ENCODE data around the gene PRKCH. TPM values are rescaled to one million over a fixed set of nuclear protein-coding genes. Genes with fewer than 3 reads are reported as not detected.

Gene PRKCH
- total RNA-seq, 1 experiment from 2014 or later: 5.2 TPM

GRCh38 chr14:61559641-61560201, 238.3 kb downstream of the PRKCH start:
- Mint-ChIP-seq H3K36me3 (ENCODE audit: insufficient read depth in 1 of 3, low read depth in 3 of 3) (peaks cover 0 to 3% (median 0%) of the 10 kb centered on the region in 3 experiments; a peak in 1 of 7 replicates), H3K27ac (no peak overlapping the region), H3K27me3 (ENCODE audit: low read depth) (peaks cover 8% of the 10 kb centered on the region), H3K4me1 (peaks cover 29 to 40% of the 10 kb centered on the region in 2 experiments), H3K9me3 (no peaks in the 10 kb centered on the region; a peak in 1 of 5 replicates), H3K4me3 (no peak overlapping the region)
- Histone ChIP-seq H3K79me2 (ENCODE audit: insufficient read depth, low read length) (no peaks in the 10 kb centered on the region), H3T11ph (ENCODE audit: low read length) (no peak overlapping the region), H3K23me2 (ENCODE audit: insufficient read length, low read depth, low read length, poor library complexity, severe bottlenecking) (no peaks in the 10 kb centered on the region), H2BK12ac (ENCODE audit: insufficient read length, low read depth, low read length) (no peak overlapping the region), H3K27ac (ENCODE audit: insufficient read length, low read depth, low read length) (no peak overlapping the region), H3K23ac (ENCODE audit: insufficient read length, low read depth, low read length) (no peak overlapping the region), H4K20me1 (ENCODE audit: control insufficient read depth, insufficient read depth, insufficient read length) (no peaks in the 10 kb centered on the region), H3K18ac (ENCODE audit: insufficient read length, low read depth, low read length) (no peak overlapping the region), H2BK20ac (ENCODE audit: low read depth, low read length, poor library complexity, severe bottlenecking) (no peak overlapping the region), H3K4ac (ENCODE audit: low read depth, low read length) (no peak overlapping the region), H3K14ac (ENCODE audit: insufficient read depth, low read length) (no peak overlapping the region), H2BK15ac (ENCODE audit: low read depth, low read length) (no peak overlapping the region), H3K4me2 (ENCODE audit: insufficient read depth, insufficient read length, low read length) (no peak overlapping the region), H3K79me1 (ENCODE audit: insufficient read depth, low read depth, low read length, poor library complexity, severe bottlenecking) (no peaks in the 10 kb centered on the region), H2BK120ac (ENCODE audit: low read depth, low read length, poor library complexity, severe bottlenecking) (no peak overlapping the region), H3K27me3 (ENCODE audit: insufficient read depth, low read length) (no peaks in the 10 kb centered on the region), H2AFZ (ENCODE audit: low read length) (no peak overlapping the region), H3K56ac (ENCODE audit: insufficient read length, low read depth, low read length) (no peak overlapping the region), H4K91ac (ENCODE audit: insufficient read length, low read depth, low read length) (no peak overlapping the region), H2AK5ac (ENCODE audit: insufficient read length, low read length) (no peak overlapping the region), H4K5ac (ENCODE audit: insufficient read length, low read depth, low read length) (no peak overlapping the region), H4K8ac (replicated peaks; ENCODE audit: insufficient read length, low read depth, low read length) (no peak overlapping the region), H3K9ac (ENCODE audit: extremely low read depth, insufficient read length, low read length) (no peak overlapping the region), H3K9me3 (ENCODE audit: control insufficient read depth, low read depth, low read length) (no peaks in the 10 kb centered on the region), H2BK5ac (ENCODE audit: insufficient read length, low read length) (no peak overlapping the region), H3K4me1 (ENCODE audit: insufficient read depth, low read length) (no peaks in the 10 kb centered on the region; the same call in 1 of the 2 replicates)
- WGBS (ENCODE audit: extremely low coverage, insufficient read length, low lambda C conversion rate): no CpG with 5 or more reads among the region's 14 CpGs
- DNase-seq: peak; percentile 39
- TF ChIP-seq CTCF (conservative IDR thresholded peaks at IDR 0.05): no peak
